Hippocampal formation (tissue), 2 donors: ENCODE measurements around the gene FAM114A2.

Experiments used
- DNase-seq, 2 donors: peaks; one replicate each; lab custom pipeline; 2025; lab: John Stamatoyannopoulos, UW

FAM114A2 gene

DNA sequence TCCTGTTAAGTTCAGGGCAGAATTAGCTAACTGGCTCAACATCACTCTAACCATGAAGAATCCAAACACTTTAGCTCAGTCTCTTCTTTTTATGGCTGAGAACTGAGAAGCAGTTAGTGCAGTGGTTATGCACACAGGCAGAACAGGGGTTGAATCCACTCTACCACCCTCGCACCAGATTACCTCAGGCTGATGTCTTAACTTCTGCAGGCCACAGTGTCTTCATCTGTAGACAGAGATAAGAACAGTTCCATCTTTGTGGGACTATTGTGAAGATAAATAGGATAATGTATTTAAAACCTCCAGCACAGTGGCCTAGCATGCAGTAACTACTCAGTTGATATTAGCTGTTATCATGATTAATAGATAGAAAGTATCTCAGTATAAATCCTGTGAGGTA is 54.8 kb downstream of the FAM114A2 start:
- no peak for DNase-seq

DNA sequence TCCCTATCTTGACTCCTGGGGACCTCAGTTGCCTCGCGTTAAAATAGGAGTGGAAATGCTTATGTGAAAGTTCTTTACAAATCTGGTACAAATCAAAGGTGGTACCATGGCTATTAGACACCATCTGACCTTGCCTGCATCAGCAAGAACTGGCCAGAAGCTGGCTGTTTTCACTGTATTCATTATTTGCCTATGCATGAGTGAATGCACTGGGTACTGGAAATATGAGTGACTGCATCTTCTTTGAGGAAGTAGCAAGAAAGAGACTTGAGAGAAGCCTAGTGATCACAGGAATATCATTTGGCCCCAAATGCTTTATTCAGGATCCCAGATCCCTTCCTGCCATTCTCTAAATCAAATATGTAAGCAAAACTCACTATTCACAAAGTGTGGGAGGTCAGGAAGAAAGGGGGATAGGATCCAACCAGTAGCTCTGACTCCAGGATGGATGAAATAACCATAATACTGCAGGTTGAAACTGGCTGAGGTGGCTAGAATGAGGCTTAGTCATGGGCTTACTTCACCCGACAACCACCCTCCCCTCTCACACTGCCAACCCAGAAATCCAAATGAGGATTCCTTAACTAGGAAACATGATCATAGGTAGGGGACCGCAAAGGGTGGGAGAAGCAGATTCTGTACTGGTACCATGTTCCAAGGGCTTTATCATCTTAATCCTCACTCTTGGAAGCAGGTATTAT is 56.7 kb downstream of the FAM114A2 start:
- DNase-seq, result no peak

- DNase-seq, result no peak
Measured at GRCh38 chr5:153979028-153979783, 59.5 kb downstream of the FAM114A2 start.

GRCh38 chr5:153974813-153975163 is 63.9 kb downstream of the FAM114A2 start:
- DNase-seq, result no peak

- peak; percentile 11 to 39 for DNase-seq
Measured at GRCh38 chr5:153974131-153974812, 64.4 kb downstream of the FAM114A2 start.

DNA sequence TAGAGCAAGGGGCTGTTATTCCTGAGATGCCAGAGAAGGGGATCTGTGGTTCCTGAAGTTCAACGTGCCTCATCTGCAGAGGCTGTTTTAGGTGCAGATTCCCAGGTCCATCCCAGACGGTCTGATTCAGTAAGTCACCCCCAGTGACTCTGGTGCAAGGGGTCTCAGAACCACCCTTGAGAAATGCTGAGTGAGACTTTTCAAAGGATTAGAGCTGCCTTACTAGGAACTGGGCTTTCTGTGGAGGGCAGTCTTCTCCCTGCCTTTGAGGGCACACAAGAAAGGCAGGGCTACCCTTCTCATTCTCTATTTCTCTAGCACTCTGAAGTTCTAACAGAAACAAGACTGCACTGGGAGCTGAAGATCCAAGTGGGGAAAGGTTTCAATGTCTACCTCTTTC is 66.5 kb downstream of the FAM114A2 start:
- no peak for DNase-seq

- no peak for DNase-seq
Measured at GRCh38 chr5:153970496-153970895, 68.2 kb downstream of the FAM114A2 start.

GRCh38 chr5:153969563-153969895 is 69.2 kb downstream of the FAM114A2 start:
- no peak for DNase-seq

- no peak for DNase-seq
Measured at GRCh38 chr5:153968761-153969562, 69.7 kb downstream of the FAM114A2 start.

DNA sequence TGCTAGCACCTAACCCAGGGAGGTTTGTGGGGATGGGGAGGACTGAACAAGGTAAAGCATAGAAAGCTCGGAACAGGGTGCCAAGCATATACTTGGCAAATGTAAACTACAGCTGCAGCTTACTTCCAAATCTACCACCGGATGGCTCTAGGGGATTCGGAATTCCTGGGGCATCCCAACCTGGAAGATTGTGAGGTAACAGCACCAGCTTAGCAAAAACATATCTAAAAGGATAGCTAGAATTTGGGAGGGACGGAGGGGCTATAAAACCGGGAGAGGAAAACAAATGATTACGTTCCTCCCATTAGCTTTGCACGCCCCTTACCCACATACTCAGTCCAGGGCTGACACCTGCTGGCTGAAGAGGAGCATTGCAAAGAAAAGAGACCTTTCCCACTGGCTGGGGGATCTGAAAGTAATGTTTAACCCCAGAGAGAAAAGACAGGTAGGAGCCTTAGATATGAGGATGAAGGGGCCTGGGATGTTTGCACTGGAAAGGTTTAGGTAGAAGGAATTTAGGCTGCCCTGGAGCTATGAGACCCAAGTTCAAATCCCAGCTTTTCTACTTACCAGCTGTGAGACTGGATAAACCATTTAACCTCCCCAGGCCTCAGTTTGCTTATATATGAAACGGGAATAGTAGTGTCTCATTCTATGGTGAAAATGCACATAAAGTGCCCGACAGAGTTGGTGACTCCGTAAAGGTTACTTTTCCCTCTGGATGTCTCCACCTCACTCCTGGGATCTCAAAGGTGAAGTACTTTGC is 73.6 kb downstream of the FAM114A2 start:
- peak; percentile 37 to 55 for DNase-seq

GRCh38 chr5:153964191-153964879 is 74.4 kb downstream of the FAM114A2 start:
- no peak for DNase-seq

DNA sequence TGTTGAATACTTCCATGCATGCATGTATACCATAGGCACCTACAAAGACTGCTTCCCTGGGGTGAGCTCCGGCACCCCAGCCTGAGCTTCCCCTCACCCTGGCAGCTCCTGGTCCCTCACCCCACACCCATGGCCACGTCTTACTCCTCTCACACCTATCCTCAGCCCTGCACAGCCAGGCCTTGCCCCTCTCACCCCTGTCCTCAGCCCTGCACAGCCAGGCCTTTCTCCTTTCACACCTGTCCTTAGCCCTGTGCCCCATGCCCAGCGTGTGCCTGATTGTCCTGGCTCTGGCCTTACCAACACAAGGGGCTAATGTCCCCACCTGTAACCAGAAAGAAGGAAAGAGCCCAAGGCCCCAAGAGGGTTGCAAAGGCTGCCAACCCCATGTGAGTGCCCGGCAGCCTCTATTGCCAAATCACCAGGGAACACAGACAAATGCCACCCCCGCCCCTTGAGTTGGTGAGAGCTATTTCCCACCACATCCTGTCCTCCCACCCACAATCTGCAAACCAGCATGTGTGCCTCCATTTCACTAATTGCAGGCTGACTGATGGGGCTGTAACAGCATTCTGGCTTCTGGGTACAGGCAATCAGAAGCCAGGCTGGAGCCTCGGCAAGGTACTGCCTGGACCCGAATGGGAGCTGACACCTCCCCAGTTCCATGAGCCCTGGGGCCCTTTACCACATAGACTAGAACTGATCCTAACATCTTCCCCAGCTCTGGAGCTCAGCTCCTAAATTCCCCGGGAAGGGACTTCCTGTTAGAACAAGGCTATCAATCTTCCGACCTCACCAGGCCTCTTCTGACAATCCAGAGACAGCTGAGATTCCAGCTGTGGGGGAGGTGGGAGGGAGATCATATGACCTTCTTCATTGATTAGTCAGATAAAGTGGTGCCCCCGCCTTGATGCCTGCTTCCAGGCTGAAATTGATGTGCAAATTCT is 78.2 kb downstream of the FAM114A2 start:
- DNase-seq, result no peak

- DNase-seq, result no peak
Measured at GRCh38 chr5:153959134-153959957, 79.4 kb downstream of the FAM114A2 start.

DNA sequence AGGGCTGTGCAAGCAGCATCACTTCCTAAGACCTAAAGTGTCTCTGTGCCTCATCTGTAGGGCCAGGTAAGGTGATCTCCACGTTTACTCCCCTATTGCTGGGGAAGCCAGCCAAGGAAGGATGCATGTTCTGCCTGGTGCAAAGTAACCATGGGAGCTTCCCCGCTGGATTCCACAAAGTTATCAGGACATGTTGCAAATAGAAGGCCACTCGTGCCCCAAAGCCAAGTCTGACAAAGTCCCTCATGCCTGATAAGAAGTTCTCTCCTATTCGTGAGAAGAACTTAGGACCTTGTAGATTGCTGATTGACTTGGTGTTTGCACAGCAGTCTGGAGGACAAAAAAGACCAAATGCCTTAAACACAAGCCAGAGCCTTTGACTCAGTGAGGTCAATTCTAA is 81.5 kb downstream of the FAM114A2 start:
- no peak for DNase-seq

DNA sequence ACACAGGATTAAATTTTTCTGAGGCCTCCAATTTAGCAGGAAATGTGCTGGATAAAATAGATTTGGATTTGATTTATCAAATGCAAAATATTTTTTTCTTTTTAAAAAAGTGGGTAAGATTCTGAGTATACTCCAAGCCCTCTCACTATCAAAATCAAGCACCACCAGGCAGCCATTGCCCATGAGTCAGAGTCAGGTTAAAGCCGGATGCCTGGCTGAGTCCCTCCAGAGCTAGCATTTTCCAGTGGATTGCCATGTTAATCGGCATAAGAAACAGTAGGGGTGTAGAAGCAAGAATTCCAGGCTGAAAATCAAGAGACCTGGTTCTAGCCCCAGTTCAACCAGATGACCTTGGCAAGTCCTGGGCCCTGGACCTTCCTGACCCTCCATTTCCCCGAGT is 85.3 kb downstream of the FAM114A2 start:
- DNase-seq, result no peak

DNA sequence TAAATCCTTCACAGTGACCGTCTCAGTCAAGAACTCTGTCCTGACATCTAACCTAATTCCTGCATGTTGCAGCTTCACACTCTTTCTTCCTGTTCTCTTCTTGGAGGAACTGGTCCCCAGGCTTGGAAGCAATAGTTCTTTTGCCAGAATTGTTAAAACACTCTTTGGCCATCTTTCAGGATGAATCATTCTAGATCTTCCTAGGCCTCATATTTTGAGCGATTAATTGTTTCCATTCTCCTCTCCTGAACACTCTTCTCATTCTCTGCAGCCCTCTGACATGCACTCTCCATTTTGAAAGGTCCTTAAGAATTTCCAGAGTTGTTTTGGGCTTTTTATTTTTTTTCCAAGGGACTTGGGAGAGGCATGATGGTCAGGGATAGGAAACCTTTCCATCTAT is 85.8 kb downstream of the FAM114A2 start:
- no peak for DNase-seq

DNA sequence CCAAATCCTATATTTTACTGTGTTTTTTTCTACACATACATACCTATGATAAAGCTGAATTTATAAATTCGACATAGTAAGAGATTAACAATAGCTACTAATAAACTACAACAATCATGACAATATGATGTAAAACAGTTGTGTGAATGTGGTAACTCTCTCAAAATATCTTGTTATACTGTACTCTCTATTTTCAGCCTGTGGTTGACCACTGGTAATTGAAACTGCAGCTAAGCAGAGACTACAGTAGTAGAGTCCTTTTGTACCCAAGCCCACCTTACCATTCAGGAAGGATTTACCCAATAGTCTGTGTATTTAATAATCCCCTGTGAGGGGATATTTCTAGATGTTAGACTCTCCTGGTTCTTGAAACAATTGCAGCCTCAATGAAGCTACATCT is 86.7 kb downstream of the FAM114A2 start:
- DNase-seq, result no peak

DNA sequence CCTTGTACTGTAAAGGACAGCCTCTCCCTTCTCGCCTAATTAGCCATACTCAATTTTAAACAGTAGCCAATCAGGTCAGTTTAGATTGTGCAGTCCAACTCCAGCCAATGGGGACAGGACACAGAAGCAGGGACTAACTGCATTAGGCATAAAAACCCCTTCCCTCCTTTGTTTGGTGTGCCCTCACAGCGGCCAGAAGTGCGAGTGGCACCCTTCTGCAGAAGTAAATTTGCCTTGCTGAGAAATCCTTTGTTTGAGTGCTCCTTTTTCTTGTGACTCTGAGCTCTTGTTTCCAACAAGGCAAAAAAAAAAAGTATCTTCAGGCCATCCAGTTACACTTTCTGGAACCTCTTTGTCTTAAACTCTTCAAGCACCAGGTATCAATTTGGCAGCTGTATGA is 97.4 kb downstream of the FAM114A2 start:
- no peak for DNase-seq
